GM21367 (cell line): ENCODE measurements around the gene NR2C2.

Source experiments
- ATAC-seq: cut with Tn5 transposase; IDR thresholded peaks from one replicate; pipeline ENCODE4 v1.9.1; 2021; ENCODE audit not compliant: unreplicated experiment

NR2C2 gene

DNA sequence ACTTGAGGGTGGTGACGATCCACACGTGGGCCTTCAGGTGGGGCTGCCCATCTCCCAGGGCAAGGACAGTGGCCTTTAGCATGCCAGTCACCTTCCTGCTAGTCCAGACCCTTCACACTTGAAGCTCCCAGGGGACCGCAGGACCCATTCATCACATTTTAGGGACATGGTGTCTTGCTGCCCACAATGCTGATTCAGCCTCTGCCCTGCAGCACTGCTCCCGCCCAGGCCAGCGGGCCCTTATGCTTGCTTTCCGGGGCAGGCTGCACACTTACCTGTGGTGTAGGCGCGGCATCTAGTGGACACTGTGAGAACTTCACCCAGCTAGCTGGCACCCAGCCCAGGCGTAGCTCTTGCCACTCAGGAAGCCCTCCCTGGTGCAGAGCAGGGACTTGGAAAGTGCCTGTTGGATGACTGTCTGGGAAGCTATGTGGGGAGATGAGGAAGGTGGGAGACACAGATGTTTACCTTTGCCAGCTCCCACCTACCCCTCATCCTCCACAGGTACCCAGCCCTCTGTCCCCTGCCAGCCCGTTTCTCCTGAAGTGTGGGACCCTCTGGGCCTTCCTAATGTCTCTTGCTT, 26.3 kb upstream of the NR2C2 start:
- ATAC-seq = peak; percentile 79

- ATAC-seq = no peak
Measured at GRCh38 chr3:14921811-14922705, 25.3 kb upstream of the NR2C2 start.

- no peak for ATAC-seq
Measured at GRCh38 chr3:14922863-14923262, 24.5 kb upstream of the NR2C2 start.

DNA sequence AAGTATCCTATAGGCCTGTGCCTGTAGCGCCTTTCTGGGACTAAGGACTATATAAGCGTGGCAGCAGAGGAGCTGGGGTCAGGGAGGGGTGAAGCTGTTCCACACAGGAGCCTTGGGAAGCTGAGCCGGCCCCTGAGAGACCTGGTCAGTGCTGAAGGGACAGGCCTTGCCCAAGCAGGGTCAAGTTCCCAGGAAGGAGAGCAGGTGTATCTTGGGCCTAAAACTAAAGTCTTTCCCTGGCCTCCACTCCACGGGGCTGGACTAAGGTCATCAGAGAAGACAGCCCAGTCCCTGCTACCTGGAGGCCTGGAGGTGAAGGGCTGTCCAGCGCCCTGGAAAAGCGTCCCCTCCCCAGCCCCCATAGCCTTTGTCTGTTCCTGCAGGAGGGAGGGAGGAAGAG, 23.9 kb upstream of the NR2C2 start:
- ATAC-seq = no peak

- no peak for ATAC-seq
Measured at GRCh38 chr3:14925729-14926591, 21.4 kb upstream of the NR2C2 start.

DNA sequence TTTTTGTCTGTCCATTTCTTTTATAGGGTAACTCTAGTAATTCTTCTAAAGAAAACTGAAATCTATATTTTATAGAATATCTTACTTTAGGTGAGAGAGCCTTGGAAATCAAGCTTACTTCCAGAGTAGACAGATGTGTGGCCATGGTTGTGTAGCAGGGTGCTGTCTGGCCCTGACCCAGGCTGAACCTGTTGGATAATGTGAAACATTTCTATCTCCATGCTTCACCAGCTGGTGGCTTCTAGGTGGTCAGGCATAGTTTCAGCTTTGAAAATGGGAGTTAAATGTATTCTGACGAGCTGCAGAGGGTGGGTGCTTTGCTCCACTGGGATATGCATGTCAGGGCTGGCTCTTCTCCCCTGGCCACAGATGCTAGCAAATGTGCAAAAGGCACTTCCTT, 20.8 kb upstream of the NR2C2 start:
- ATAC-seq = no peak

DNA sequence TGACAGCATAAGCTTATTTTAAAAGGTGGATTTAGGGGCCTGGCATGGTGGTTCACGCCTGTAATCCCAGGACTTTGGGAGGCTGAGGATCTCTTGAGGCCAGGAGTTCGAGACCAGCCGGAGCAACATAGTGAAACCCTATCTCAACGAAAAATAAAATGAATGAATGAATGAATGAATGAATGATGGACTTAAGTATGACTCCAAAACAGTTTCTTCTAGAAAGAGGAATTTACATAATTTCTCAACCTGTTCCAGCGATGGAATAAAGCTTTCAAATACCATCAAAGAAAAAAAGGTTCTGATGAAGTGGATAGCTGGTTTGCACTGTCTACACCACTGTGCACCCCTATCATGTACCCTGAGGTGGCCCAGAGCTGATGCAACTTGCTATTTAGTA, 20.1 kb upstream of the NR2C2 start:
- no peak for ATAC-seq

DNA sequence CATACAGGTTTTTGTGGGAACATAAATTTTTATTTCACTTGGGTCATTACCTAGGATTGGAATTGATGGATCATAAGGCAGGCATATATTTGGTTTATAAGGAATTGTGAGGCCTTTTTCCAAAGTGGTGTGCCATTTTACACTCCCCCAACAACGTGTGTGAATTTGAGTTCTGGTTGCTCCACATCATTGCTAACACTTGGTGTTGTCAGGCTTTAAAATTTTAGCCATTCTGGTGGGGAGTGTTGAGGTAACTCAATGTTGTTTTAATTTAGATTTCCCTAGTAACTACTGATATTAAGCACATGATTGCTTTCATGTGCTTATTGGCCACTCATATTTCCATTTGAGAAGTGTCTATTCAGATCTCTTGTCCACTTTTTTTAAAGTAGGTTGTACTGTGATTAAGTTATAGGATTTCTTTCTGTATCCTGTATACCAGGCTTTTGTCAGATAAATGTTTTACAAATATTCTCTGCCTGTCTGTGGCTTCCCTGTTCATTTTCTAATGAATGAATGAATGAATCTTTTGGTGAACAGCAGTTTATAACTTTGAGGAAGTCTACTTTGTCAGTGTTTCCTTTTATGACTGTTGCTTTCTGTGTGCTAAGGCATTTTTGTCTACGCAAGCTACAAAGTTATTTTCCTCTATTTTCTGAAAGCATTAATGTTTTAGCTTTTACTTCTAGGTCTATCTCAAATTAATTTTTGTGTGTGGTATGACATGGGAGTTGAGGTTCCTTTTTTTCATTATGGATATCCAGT, 17.9 kb upstream of the NR2C2 start:
- ATAC-seq = no peak

- ATAC-seq = no peak
Measured at GRCh38 chr3:14933820-14934425, 13.5 kb upstream of the NR2C2 start.

DNA sequence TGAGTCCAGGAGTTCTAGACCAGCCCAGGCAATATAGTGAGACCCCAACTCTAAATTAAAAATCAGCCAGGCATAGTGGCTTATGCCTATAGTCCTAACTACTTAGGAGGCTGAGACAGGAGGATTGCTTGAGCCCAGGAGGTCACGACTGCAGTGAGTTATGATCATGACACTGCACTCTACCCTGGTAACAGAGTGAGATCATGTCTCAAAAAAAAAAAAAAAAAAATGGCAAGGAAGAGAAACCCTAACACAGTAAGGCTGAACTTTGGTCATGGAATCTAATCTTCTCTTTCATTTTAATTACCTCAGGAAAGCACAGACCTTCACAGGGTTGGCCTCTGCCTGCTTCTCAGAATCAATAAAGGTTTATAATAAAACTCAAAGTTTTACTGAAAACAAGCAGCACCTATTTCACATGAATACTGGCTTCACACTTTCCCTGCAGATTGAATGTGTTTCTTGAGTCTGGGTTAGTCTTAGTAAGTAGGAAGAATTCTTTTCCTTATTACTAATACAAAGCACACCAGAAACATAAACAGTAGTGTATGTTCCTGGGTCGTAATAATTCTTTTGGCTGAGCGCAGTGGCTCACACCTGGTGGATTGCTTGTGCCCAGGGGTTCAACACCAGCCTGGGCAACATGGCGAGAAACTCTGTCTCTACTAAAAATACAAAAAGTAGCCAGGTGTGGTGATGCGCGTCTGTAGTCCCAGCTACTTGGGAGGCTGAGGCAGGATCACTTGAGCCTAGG, 11.6 kb upstream of the NR2C2 start:
- ATAC-seq = no peak

DNA sequence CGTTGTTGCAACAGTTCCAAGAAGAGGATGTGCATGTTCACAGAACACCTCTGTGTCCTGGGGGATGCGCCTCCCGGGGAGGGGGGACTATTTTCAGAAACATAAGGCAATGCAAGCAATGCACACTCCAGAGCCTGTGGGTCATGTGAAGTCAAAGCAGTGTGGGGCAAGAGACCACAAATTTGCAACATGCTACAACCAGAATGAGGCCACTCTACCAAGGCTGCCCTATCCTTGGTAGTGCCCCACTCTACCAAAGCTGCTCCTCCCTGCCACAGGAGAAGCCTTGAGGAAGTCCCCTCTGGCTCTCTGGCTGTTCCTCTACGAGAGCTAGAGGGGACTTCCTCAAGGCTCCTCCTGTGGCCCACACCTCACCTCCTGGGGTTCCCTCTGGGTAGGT, 8.4 kb upstream of the NR2C2 start:
- ATAC-seq = no peak

DNA sequence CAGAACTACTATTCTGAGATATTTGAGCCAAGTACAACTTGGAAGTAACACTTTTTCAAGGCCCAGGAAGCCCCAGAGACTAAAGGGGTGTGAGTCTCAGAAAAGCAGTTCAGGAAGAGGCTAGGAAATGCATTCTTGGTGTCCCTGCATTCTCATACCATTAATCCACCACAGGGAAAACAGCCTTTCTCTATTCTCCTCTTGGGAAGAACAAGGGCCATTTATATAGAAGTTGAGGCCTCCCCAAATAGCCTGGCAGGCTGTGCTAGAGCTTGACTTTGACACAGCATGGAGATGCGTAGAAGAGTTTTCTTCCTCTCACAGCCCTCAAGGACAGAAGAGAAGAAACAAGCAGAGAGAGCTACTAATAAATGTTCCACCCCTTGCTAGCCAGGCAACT, 5.5 kb upstream of the NR2C2 start:
- ATAC-seq = no peak

DNA sequence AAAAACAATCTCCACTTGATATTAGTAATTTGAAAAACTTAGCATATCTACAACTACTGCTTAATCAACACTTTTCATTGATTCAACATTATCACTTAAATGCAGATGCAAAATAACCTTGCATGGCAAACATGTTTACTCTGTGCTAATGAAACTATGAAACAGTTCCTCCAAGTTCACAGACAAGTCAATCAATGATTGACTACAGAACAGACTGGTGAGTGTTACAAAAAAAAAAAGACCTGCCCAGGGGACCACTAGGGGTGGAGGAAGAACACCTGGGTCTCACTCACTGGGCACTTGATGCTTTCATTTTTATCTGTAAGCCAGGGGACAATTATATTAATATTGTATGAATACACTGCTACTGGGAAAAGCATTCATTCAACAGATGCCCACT, 4.3 kb upstream of the NR2C2 start:
- no peak for ATAC-seq

GRCh38 chr3:14946236-14946635, 1.1 kb upstream of the NR2C2 start:
- no peak for ATAC-seq

DNA sequence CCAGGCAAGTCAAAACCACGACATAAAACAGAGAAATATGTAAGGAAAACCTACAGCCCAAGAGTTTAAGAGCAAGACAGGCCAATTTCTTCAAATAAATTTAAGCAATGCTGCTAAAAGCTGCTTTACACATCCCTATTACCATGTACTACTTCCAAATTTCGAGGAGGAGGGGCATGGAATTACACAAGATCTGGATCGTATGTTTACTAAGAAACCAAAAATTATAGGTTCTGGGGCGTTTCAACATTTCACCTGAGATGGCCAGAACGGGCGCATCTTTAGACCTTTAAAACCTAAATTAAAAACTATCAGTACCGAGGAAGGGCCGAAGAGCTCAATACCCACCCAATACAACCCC, 664 bp upstream of the NR2C2 start:
- no peak for ATAC-seq

GRCh38 chr3:14947886-14948608, 664 bp downstream of the NR2C2 start:
- ATAC-seq = peak; percentile 86

DNA sequence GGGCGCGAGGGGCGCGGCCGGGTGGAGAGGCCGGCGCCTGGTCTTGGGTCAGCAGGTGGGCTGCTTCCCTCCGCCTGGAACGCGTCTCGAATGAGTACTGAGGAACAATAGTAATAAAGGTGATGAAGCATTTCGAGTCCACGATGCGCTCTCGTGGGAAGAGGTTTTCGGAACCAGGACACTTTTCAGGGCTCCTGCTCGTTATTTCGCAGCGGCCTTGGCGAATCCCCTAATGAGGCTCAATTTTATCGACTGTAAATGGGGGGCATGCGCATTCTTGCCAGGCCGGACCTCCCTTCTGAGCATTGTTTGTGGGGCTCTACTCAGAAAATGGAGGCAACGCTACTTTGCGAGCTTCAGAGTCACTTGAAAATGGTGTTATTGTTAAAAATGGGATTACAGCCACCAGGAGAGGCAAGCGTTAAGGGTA, 1.2 kb downstream of the NR2C2 start:
- no peak for ATAC-seq

- no peak for ATAC-seq
Measured at GRCh38 chr3:14949126-14949525, 1.7 kb downstream of the NR2C2 start.

DNA sequence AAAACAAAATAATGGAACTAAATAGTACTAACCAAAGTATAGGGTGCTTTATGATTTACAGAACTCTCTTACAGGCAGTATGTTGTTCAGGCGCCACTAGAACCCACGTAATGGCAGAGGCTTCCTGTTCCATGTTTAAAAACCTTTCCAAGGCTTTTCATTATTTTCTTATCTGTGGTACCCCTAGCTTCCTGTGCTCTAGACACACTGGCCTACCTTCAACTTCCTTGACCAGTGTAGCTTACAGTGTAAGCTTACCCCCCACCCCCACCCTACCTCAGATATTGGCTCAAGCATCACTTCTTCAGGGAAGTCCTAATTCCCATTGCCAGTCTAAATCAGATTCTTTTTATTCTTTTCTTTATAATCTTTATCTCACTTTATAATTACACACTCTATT, 2.9 kb downstream of the NR2C2 start:
- no peak for ATAC-seq
